ENCODE results near the gene ASCL2. TPM values are rescaled to one million over a fixed set of nuclear protein-coding genes. Genes with fewer than 3 reads are reported as not detected.
A peak's percentile ranks its signal among the peaks of the same experiment; 100 is the strongest.

The ASCL2 gene
- total RNA-seq, 4 donors from 2014 or later, result 11.4 to 18.0 (median 15.9) TPM

DNA sequence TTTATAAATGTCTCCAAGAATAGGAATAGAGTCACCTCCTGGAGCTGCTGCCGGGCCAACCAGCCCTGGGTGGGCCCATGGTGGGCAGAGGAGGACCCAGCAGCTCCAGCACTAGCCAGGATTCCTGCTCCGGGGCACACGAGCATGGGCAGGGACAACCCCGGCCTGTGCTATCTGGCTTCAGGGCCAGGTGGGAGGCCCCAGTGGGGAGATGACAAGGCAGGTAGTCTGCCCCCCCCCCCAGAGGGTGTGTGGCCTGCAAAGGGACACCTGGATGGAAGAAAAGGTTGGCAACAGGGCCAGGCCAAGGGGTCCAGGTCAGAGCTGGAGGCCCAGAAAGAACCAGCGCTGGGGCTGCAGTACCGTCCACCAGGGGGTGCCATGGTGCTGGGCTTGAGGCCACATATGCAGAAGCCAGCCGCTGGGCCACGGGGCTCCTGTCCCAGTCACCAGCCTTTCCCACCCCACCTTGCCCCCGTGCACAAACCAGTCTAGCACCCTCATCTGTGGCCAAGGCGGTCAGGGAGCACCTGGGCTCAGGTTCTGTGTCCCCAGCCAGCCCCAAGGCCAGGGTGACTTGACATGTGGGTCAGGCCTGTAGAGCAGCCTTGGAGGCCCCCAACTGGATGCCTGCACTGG is 34.9 kb upstream of the ASCL2 start:
- Histone ChIP-seq H3K4me3 (no peak overlapping the region), H3K36me3 (no peaks in the 10 kb centered on the region), H3K9me3 (no peaks in the 10 kb centered on the region), H3K4me1 (peaks cover 32% of the 10 kb centered on the region), H3K27me3 (no peaks in the 10 kb centered on the region), H3K27ac (no peak overlapping the region)
- TF ChIP-seq EP300 (IDR thresholded peaks at IDR 0.05), result no peak
- no peak for TF ChIP-seq POLR2AphosphoS5 (IDR thresholded peaks at IDR 0.05)
- no peak for TF ChIP-seq POLR2A (IDR thresholded peaks at IDR 0.05)
- TF ChIP-seq, protein P1, sequence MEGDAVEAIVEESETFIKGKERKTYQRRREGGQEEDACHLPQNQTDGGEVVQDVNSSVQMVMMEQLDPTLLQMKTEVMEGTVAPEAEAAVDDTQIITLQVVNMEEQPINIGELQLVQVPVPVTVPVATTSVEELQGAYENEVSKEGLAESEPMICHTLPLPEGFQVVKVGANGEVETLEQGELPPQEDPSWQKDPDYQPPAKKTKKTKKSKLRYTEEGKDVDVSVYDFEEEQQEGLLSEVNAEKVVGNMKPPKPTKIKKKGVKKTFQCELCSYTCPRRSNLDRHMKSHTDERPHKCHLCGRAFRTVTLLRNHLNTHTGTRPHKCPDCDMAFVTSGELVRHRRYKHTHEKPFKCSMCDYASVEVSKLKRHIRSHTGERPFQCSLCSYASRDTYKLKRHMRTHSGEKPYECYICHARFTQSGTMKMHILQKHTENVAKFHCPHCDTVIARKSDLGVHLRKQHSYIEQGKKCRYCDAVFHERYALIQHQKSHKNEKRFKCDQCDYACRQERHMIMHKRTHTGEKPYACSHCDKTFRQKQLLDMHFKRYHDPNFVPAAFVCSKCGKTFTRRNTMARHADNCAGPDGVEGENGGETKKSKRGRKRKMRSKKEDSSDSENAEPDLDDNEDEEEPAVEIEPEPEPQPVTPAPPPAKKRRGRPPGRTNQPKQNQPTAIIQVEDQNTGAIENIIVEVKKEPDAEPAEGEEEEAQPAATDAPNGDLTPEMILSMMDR (IDR thresholded peaks at IDR 0.05), result peak; percentile 71 to 87
- no CpG with 5 or more reads among the region's 10 CpGs for WGBS
- peak; percentile 92 to 96 for DNase-seq (ENCODE audit: low spot score in 2 of 2)

DNA sequence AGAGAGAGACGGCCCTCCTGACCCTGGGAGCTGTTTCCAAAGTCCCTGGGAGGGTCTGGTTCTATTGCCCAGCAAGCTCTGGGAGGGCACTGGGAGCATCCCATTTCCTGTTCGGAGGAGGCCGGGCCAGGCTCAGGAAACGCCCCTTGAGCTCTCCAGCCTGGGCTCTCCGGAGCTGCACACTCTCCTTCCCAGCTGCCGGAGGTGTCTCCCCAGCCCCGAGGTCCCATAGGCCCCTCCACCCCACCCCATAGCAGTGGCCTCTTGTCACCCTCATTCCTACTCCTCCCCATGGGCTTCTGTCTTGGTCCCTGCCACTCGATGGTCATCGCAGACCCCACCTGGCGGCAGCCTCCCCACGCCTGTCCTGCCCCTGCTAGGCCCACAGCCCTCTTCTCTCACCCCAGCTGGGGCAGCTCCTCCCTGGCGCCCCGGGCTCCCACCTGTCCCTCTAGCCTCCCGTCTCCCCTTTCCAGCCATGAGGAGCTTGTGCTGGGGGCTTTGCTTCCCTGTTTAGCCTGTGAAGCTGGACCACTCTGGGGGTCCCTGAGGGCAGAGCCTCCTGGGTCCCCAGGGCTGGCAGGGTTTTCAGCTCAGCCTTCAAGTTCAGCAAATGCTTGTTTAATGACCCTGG is 34.2 kb upstream of the ASCL2 start:
- WGBS, result 74% methylated on average over 14 of the region's 14 CpGs
- no peak overlapping the region for H3K4me3 ChIP-seq
- H3K27ac ChIP-seq, result no peak overlapping the region
- H3K27me3 ChIP-seq, result no peaks in the 10 kb centered on the region
- no peaks in the 10 kb centered on the region for H3K9me3 ChIP-seq
- TF ChIP-seq POLR2A (IDR thresholded peaks at IDR 0.05), result no peak
- no peak for TF ChIP-seq EP300 (IDR thresholded peaks at IDR 0.05)
- TF ChIP-seq POLR2AphosphoS5 (IDR thresholded peaks at IDR 0.05), result no peak
- TF ChIP-seq, protein P1 (IDR thresholded peaks at IDR 0.05), result no peak
- no peaks in the 10 kb centered on the region for H3K36me3 ChIP-seq
- H3K4me1 ChIP-seq, result peaks cover 32% of the 10 kb centered on the region
- DNase-seq (ENCODE audit: low spot score in 2 of 2), result no peak

DNA sequence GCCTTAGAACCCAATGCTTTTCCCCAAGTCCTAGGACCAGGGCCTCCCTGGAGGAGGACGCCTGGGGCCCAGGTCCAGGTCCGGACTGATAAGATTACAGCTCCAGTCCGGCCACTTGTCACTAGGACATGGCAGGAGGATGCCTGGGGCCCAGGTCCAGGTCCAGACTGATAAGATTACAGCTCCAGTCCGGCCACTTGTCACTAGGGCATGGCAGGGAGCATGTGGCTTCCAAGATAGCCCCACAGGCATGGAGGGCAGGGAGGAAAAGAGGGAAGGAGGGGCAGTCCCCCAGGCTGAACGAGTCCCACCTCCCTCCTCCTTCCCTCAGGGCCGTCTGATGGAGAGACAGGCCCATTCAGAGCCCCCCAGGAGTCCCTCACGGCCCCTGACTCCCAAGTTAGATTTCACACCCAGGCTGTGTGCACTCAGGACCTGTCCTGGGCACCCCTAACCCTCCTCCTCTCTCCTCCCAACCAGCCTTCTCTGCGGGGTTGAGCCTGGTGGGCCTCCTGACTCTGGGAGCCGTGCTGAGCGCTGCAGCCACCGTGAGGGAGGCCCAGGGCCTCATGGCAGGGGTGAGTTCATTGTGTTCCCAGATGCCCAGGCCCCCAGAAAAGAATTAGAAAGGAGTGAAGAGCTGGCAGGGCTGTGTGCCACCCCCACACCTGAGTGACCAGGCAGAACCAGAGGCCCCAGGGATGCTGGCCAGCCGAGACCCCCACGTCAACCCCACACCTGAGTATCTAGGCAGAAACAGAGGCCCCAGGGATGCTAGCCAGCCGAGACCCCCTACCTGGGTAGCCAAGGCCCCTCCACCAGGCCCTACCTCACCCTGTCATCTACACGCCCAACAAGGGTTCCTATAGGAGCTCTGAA is 33.5 kb upstream of the ASCL2 start:
- DNase-seq (ENCODE audit: low spot score in 2 of 2), result no peak
- no peak overlapping the region for H3K27ac ChIP-seq

DNA sequence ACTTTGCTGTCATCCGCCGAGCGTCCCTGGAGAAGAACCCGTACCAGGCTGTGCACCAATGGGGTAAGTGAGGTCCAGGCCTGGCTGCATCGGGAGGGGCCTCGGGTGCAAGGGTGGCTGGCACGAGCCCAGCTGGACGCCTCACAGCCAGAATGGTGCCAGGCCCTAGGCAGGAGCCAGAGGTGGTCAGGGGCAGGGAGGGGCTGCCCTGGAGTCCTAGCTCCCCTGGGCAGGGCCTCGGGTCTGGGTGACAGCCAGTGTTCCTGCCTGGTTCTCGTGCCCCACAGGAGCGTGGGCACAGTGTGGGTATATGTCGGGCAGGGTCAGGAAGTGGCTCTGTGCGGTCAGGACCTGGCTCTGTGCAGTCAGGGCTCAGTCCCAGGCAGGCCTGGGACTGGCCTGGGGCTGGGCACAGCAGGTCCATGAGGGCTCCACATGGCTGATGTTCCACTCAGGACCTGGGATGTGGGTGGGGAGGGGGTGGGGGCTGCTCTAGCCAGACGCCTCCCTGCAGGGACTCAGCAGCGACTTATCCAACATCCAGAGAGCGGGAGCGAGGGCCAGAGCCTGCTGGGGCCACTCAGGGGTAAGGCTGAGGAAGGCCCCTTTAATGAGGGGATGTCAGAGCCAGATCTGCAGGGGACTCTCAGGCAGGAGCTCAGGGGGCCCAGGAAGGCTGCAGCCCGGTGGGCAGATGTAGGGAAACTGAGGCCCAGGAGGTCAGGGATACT is 32.7 kb upstream of the ASCL2 start:
- H3K9me3 ChIP-seq, result no peaks in the 10 kb centered on the region
- no peak overlapping the region for H3K27ac ChIP-seq
- H3K4me1 ChIP-seq, result peaks cover 32% of the 10 kb centered on the region
- TF ChIP-seq POLR2AphosphoS5 (IDR thresholded peaks at IDR 0.05) (no peak), EP300 (IDR thresholded peaks at IDR 0.05) (no peak), POLR2A (IDR thresholded peaks at IDR 0.05) (no peak)
- TF ChIP-seq, protein P1 (IDR thresholded peaks at IDR 0.05), result no peak
- no peaks in the 10 kb centered on the region for H3K36me3 ChIP-seq
- WGBS, result 60% methylated on average over 1 of the region's 18 CpGs
- H3K4me3 ChIP-seq, result peak overlapping the region; percentile 10
- DNase-seq (ENCODE audit: low spot score in 2 of 2), result peak in 1 of 2 donors; percentile 78
- no peaks in the 10 kb centered on the region for H3K27me3 ChIP-seq

More for the DNA sequence above, 33.5 kb upstream of the ASCL2 start:
- Histone ChIP-seq H3K4me1 (peaks cover 32% of the 10 kb centered on the region), H3K4me3 (no peak overlapping the region), H3K27me3 (no peaks in the 10 kb centered on the region), H3K9me3 (no peaks in the 10 kb centered on the region), H3K36me3 (no peaks in the 10 kb centered on the region)
- 83% methylated on average over 10 of the region's 15 CpGs for WGBS
- TF ChIP-seq, protein P1 (IDR thresholded peaks at IDR 0.05), result no peak
- TF ChIP-seq POLR2A (IDR thresholded peaks at IDR 0.05), result no peak
- no peak for TF ChIP-seq EP300 (IDR thresholded peaks at IDR 0.05)
- TF ChIP-seq POLR2AphosphoS5 (IDR thresholded peaks at IDR 0.05), result no peak
